K562 (cell line): ENCODE data around the gene SRCAP. TPM values are rescaled to one million over a fixed set of nuclear protein-coding genes. Genes with fewer than 3 reads are reported as not detected.

ENCODE experiments used
- CC2D1A ChIP-seq: fragments of 450-650 bp; IDR thresholded peaks from 2 replicates; pipeline ENCODE4 v1.6.1; 2017; ENCODE audit warnings: mild to moderate bottlenecking
- ERF ChIP-seq: fragments of 450-650 bp; formaldehyde crosslinking; IDR thresholded peaks from 2 replicates; pipeline ENCODE4 v1.4.0; 2020; ENCODE audit warnings: mild to moderate bottlenecking, mixed read lengths
- ILK ChIP-seq: fragments of 450-650 bp; IDR thresholded peaks from 2 replicates; pipeline ENCODE4 v1.6.1; 2016; ENCODE audit warnings: missing genetic modification characterization, low read depth, mild to moderate bottlenecking, missing compliant biosample characterization, moderate library complexity, borderline replicate concordance
- JUND ChIP-seq, 2 experiments: IDR thresholded peaks; 2 replicates in 1 of 2; 3 replicates in 1 of 2; pipeline ENCODE4 v1.6.1; 2011; ENCODE audit warnings: borderline replicate concordance in 2 of 2, low read depth in 2 of 2, low read length in 2 of 2, improper control_type of control experiment in 1 of 2, missing biosample characterization in 1 of 2, missing genetic modification characterization in 1 of 2, missing genetic modification reagents in 1 of 2
- PCBP2 ChIP-seq: fragments of 200-400 bp; formaldehyde crosslinking; IDR thresholded peaks from 2 replicates; pipeline ENCODE4 v1.6.1; 2018; ENCODE audit warnings: low read length, low read depth, mild to moderate bottlenecking, moderate library complexity; ENCODE audit not compliant: poor library complexity, severe bottlenecking
- PHF8 ChIP-seq: fragments of 200-600 bp; sonication (generic); IDR thresholded peaks from 2 replicates; pipeline ENCODE4 v1.6.1; 2012; ENCODE audit warnings: mixed run types, mild to moderate bottlenecking, inconsistent platforms, low read length, moderate library complexity, borderline replicate concordance
- RAD21 ChIP-seq, 2 experiments: fragments of 250-450 bp in 1 of 2; fragments of 450-650 bp in 1 of 2; sonication (Bioruptor Pico) in 1 of 2; formaldehyde crosslinking in 1 of 2; IDR thresholded peaks in 1 of 2; conservative IDR thresholded peaks in 1 of 2; 2 replicates each; pipeline versions ENCODE4 v1.4.0 to v1.8.0; 2020 to 2022; ENCODE audit warnings: mild to moderate bottlenecking in 2 of 2, moderate library complexity in 1 of 2
- RB1 ChIP-seq: fragments of 450-650 bp; IDR thresholded peaks from 2 replicates; pipeline ENCODE4 v1.6.1; 2017; ENCODE audit warnings: low read depth, mild to moderate bottlenecking
- polyA plus RNA-seq, 8 experiments: library from polyadenylated mRNA; depleted of rRNA in 4 of 8; stranded (reverse) in 5 of 8; unstranded in 3 of 8; fragments of >200 nt; fragmentation: Nextera tagmentation in 2 of 8; fragmentation: Illumina TruSeq in 1 of 8; extraction: Ambion mirVana in 2 of 8; extraction: Trizol in 1 of 8; gene quantifications; 2 replicates each; pipeline versions ENCODE4 v1.2.1 to v1.2.3, GENCODE V29; 2011 to 2014; ENCODE audit warnings: inconsistent platforms in 1 of 8, missing spikeins in 1 of 8
- total RNA-seq, 7 experiments: library from RNA; depleted of rRNA in 6 of 7; stranded (reverse); fragments of >200 nt in 6 of 7; fragmentation: Illumina TruSeq in 2 of 7; extraction: Trizol in 2 of 7; gene quantifications; 2 replicates each; pipeline versions ENCODE4 v1.2.1 to v1.2.3, GENCODE V29; 2011 to 2021; ENCODE audit warnings: low replicate concordance in 1 of 7
- TF ChIP-seq, protein P1 (sequence below): fragments of 250-450 bp; sonication (Bioruptor Pico); IDR thresholded peaks from 2 replicates; pipeline ENCODE4 v1.4.0; 2020
- TF ChIP-seq, protein P2 (sequence below): fragments of 250-450 bp; sonication (Bioruptor Pico); IDR thresholded peaks from 2 replicates; pipeline ENCODE4 v1.4.0; 2020; ENCODE audit warnings: mild to moderate bottlenecking, moderate library complexity
- TF ChIP-seq, protein P3 (sequence below), 2 experiments: IDR thresholded peaks; 2 replicates each; pipeline ENCODE4 v1.6.1; 2012; ENCODE audit warnings: improper control_type of control experiment in 2 of 2, low read depth in 2 of 2, low read length in 2 of 2, borderline replicate concordance in 1 of 2
- TF ChIP-seq, protein P4 (sequence below): fragments of 450-650 bp; formaldehyde crosslinking; IDR thresholded peaks from 2 replicates; pipeline ENCODE4 v1.4.0; 2020; ENCODE audit warnings: mild to moderate bottlenecking, mixed read lengths

Gene SRCAP
- total and polyA plus RNA-seq, 9 of the 15 experiments (the other 6 are each of a cell fraction or from before 2014, with no cell fraction given): 0.21 to 62.6 (median 5.8) TPM

DNA sequence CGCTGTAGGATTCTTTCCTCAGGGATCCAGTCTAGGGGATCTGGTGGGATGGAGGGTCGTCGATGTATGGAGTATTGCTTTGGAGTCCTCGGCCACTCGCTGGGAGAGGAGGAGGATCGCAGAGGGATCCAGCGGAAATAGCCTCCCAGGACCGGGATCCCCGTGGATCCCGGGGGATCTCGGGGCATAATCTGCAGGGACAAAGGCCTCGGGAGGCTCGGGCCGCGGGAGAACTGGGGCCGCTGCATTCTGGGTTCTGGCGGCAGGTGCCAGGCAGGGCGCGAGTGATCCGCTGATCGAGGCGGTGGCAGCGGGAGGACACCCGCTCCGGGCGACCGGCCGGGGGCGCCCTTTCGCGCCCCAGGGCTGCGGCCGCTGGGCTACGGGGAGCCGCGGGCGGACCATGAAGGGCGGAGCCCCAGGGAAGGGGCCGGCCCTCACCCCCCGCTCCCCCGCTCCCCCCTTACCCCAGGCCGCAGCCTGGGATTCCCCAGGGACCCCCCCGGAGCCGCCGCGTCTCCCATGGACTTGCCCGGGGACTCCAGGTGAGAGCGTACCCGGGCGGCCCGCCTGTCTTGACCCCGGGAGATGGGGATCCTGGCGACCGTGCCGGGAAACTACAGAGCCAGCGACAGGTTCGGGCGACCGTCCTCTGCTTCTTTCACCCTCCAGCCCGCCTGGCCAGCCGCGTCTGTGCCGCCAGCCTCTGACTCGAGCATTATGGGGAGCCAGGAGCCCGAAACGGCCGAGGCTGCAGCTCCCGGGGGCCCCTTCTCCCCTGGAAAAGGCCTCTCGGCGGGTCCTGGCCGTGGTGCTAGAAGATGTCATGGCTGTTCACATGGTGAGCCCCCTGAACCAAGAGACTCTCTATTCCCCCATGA is 47.6 kb upstream of the SRCAP start (continued):
- TF ChIP-seq, protein P1, sequence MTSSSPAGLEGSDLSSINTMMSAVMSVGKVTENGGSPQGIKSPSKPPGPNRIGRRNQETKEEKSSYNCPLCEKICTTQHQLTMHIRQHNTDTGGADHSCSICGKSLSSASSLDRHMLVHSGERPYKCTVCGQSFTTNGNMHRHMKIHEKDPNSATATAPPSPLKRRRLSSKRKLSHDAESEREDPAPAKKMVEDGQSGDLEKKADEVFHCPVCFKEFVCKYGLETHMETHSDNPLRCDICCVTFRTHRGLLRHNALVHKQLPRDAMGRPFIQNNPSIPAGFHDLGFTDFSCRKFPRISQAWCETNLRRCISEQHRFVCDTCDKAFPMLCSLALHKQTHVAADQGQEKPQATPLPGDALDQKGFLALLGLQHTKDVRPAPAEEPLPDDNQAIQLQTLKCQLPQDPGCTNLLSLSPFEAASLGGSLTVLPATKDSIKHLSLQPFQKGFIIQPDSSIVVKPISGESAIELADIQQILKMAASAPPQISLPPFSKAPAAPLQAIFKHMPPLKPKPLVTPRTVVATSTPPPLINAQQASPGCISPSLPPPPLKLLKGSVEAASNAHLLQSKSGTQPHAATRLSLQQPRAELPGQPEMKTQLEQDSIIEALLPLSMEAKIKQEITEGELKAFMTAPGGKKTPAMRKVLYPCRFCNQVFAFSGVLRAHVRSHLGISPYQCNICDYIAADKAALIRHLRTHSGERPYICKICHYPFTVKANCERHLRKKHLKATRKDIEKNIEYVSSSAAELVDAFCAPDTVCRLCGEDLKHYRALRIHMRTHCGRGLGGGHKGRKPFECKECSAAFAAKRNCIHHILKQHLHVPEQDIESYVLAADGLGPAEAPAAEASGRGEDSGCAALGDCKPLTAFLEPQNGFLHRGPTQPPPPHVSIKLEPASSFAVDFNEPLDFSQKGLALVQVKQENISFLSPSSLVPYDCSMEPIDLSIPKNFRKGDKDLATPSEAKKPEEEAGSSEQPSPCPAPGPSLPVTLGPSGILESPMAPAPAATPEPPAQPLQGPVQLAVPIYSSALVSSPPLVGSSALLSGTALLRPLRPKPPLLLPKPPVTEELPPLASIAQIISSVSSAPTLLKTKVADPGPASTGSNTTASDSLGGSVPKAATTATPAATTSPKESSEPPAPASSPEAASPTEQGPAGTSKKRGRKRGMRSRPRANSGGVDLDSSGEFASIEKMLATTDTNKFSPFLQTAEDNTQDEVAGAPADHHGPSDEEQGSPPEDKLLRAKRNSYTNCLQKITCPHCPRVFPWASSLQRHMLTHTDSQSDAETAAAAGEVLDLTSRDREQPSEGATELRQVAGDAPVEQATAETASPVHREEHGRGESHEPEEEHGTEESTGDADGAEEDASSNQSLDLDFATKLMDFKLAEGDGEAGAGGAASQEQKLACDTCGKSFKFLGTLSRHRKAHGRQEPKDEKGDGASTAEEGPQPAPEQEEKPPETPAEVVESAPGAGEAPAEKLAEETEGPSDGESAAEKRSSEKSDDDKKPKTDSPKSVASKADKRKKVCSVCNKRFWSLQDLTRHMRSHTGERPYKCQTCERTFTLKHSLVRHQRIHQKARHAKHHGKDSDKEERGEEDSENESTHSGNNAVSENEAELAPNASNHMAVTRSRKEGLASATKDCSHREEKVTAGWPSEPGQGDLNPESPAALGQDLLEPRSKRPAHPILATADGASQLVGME (CRISPR knock-in tag): peak; percentile 61; the same call in 1 of the 2 replicates
- TF ChIP-seq, protein P2, sequence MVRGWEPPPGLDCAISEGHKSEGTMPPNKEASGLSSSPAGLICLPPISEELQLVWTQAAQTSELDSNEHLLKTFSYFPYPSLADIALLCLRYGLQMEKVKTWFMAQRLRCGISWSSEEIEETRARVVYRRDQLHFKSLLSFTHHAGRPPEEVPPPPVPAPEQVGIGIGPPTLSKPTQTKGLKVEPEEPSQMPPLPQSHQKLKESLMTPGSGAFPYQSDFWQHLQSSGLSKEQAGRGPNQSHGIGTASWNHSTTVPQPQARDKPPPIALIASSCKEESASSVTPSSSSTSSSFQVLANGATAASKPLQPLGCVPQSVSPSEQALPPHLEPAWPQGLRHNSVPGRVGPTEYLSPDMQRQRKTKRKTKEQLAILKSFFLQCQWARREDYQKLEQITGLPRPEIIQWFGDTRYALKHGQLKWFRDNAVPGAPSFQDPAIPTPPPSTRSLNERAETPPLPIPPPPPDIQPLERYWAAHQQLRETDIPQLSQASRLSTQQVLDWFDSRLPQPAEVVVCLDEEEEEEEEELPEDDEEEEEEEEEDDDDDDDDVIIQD: no peak
- TF ChIP-seq, protein P3, sequence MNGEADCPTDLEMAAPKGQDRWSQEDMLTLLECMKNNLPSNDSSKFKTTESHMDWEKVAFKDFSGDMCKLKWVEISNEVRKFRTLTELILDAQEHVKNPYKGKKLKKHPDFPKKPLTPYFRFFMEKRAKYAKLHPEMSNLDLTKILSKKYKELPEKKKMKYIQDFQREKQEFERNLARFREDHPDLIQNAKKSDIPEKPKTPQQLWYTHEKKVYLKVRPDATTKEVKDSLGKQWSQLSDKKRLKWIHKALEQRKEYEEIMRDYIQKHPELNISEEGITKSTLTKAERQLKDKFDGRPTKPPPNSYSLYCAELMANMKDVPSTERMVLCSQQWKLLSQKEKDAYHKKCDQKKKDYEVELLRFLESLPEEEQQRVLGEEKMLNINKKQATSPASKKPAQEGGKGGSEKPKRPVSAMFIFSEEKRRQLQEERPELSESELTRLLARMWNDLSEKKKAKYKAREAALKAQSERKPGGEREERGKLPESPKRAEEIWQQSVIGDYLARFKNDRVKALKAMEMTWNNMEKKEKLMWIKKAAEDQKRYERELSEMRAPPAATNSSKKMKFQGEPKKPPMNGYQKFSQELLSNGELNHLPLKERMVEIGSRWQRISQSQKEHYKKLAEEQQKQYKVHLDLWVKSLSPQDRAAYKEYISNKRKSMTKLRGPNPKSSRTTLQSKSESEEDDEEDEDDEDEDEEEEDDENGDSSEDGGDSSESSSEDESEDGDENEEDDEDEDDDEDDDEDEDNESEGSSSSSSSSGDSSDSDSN (IDR thresholded peaks at IDR 0.05; ENCODE audit: borderline replicate concordance in 1 of 2, low read depth in 2 of 2, low read length in 2 of 2): peak; percentile 36 to 46; a peak in 2 of 4 replicates
- TF ChIP-seq RB1 (peak; percentile 99), PCBP2 (no peak), ILK (no peak), JUND (IDR thresholded peaks at IDR 0.05; ENCODE audit: borderline replicate concordance, low read depth, low read length) (0 out of 2 replicates have a peak, but pooled peaks have one; percentile 34), JUND (tag; IDR thresholded peaks at IDR 0.05; ENCODE audit: borderline replicate concordance, low read depth, low read length) (no peak; the same call in 2 of the 3 replicates), PHF8 (peak; percentile 66; the same call in 1 of the 2 replicates), CC2D1A (peak; percentile 100), RAD21 (CRISPR knock-in tag; conservative IDR thresholded peaks at IDR 0.05 in 1 of 2, IDR thresholded peaks at IDR 0.05 in 1 of 2) (peak; percentile 49 to 52), ERF (CRISPR knock-in tag) (no peak; the same call in 1 of the 2 replicates)
- TF ChIP-seq, protein P4, sequence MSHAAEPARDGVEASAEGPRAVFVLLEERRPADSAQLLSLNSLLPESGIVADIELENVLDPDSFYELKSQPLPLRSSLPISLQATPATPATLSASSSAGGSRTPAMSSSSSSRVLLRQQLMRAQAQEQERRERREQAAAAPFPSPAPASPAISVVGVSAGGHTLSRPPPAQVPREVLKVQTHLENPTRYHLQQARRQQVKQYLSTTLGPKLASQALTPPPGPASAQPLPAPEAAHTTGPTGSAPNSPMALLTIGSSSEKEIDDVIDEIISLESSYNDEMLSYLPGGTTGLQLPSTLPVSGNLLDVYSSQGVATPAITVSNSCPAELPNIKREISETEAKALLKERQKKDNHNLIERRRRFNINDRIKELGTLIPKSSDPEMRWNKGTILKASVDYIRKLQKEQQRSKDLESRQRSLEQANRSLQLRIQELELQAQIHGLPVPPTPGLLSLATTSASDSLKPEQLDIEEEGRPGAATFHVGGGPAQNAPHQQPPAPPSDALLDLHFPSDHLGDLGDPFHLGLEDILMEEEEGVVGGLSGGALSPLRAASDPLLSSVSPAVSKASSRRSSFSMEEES (CRISPR knock-in tag): no peak
